Peyer's patch (tissue), 4 donors: ENCODE measurements around the gene FOXE1. TPM values are rescaled to one million over a fixed set of nuclear protein-coding genes. Genes with fewer than 3 reads are reported as not detected.

ENCODE experiments used
- DNase-seq, 3 donors: peaks; one replicate each; pipeline ENCODE4 v3.0.0-alpha.2; 2017 to 2019
- H3K27ac ChIP-seq, 4 donors: fragments of 200-600 bp; sonication (generic); one replicate each; pipeline ENCODE4 v1.5.1; 2016 to 2019
- H3K27me3 ChIP-seq, 2 donors: fragments of 200-600 bp; sonication (generic); one replicate each; pipeline ENCODE4 v1.5.1; 2019
- H3K36me3 ChIP-seq, 3 donors: fragments of 200-600 bp; sonication (generic); one replicate each; pipeline ENCODE4 v1.5.1; 2016 to 2019
- H3K4me1 ChIP-seq, 4 donors: fragments of 200-600 bp; sonication (generic); one replicate each; pipeline ENCODE4 v1.5.1; 2016 to 2019
- H3K4me3 ChIP-seq, 4 donors: fragments of 200-600 bp; sonication (generic); 1 replicate in 3 of 4; 2 replicates in 1 of 4; pipeline ENCODE4 v1.5.1; 2016 to 2019; ENCODE audit warnings: mild to moderate bottlenecking in 1 of 4
- H3K9me3 ChIP-seq, 4 donors: fragments of 200-600 bp; sonication (generic); one replicate each; pipeline ENCODE4 v1.5.1; 2016 to 2019; ENCODE audit warnings: mild to moderate bottlenecking in 1 of 4
- CTCF ChIP-seq, 6 experiments: fragments of 450-650 bp in 4 of 6; fragments of 200-600 bp in 2 of 6; sonication (generic) in 1 of 6; IDR thresholded peaks; one replicate each; pipeline ENCODE4 v1.5.1; 2017 to 2019; ENCODE audit warnings: antibody characterized with exemption in 6 of 6, mild to moderate bottlenecking in 3 of 6, moderate library complexity in 1 of 6
- POLR2A ChIP-seq, 2 donors: fragments of 450-650 bp; IDR thresholded peaks; one replicate each; pipeline ENCODE4 v1.5.1; 2017; ENCODE audit warnings: antibody characterized with exemption in 2 of 2, mild to moderate bottlenecking in 2 of 2, moderate library complexity in 2 of 2
- total RNA-seq, 4 donors: library from RNA; depleted of rRNA; stranded (reverse); fragments of >200 nt; gene quantifications; one replicate each; pipeline ENCODE4 v1.1.0, GENCODE V29; 2016

FOXE1 gene
- total RNA-seq, 4 donors from 2014 or later: not detected

GRCh38 chr9:97842960-97843359, 10.1 kb upstream of the FOXE1 start:
- Histone ChIP-seq H3K4me3 (no peak overlapping the region), H3K27ac (no peak overlapping the region), H3K27me3 (peaks cover 0 to 8% of the 10 kb centered on the region in 2 donors), H3K4me1 (no peaks in the 10 kb centered on the region), H3K36me3 (no peaks in the 10 kb centered on the region), H3K9me3 (no peaks in the 10 kb centered on the region)
- DNase-seq: no peak
- TF ChIP-seq CTCF (IDR thresholded peaks at IDR 0.05): no peak
- TF ChIP-seq POLR2A (IDR thresholded peaks at IDR 0.05): no peak

- DNase-seq: no peak
- TF ChIP-seq POLR2A (IDR thresholded peaks at IDR 0.05) (no peak), CTCF (IDR thresholded peaks at IDR 0.05) (no peak)
- Histone ChIP-seq H3K36me3 (no peaks in the 10 kb centered on the region), H3K27ac (no peak overlapping the region), H3K4me1 (peaks cover 0 to 10% (median 0%) of the 10 kb centered on the region in 4 donors), H3K27me3 (peaks cover 0 to 21% of the 10 kb centered on the region in 2 donors), H3K4me3 (no peak overlapping the region), H3K9me3 (no peaks in the 10 kb centered on the region)
Measured at GRCh38 chr9:97845130-97845529, 7.9 kb upstream of the FOXE1 start.

- Histone ChIP-seq H3K27ac (no peak overlapping the region), H3K4me1 (peaks cover 0 to 10% (median 0%) of the 10 kb centered on the region in 4 donors), H3K27me3 (peaks cover 0 to 26% of the 10 kb centered on the region in 2 donors), H3K36me3 (no peaks in the 10 kb centered on the region), H3K9me3 (no peaks in the 10 kb centered on the region), H3K4me3 (no peak overlapping the region)
- no peak for DNase-seq
- TF ChIP-seq CTCF (IDR thresholded peaks at IDR 0.05) (no peak), POLR2A (IDR thresholded peaks at IDR 0.05) (no peak)
Measured at GRCh38 chr9:97845763-97846162, 7.3 kb upstream of the FOXE1 start.

GRCh38 chr9:97846347-97846746, 6.7 kb upstream of the FOXE1 start:
- Histone ChIP-seq H3K27ac (no peak overlapping the region), H3K4me1 (peaks cover 0 to 10% (median 0%) of the 10 kb centered on the region in 4 donors), H3K4me3 (no peak overlapping the region), H3K9me3 (no peaks in the 10 kb centered on the region), H3K36me3 (no peaks in the 10 kb centered on the region), H3K27me3 (peaks cover 0 to 27% of the 10 kb centered on the region in 2 donors)
- TF ChIP-seq POLR2A (IDR thresholded peaks at IDR 0.05) (no peak), CTCF (IDR thresholded peaks at IDR 0.05) (no peak)
- no peak for DNase-seq

- no peaks in the 10 kb centered on the region for H3K9me3 ChIP-seq
- TF ChIP-seq CTCF (IDR thresholded peaks at IDR 0.05) (no peak), POLR2A (IDR thresholded peaks at IDR 0.05) (no peak)
- H3K27me3 ChIP-seq: peaks cover 0 to 40% of the 10 kb centered on the region in 2 donors
- H3K27ac ChIP-seq: no peak overlapping the region
- H3K36me3 ChIP-seq: no peaks in the 10 kb centered on the region
- H3K4me1 ChIP-seq: peaks cover 0 to 23% (median 0%) of the 10 kb centered on the region in 4 donors
- H3K4me3 ChIP-seq: no peak overlapping the region
- no peak for DNase-seq
Measured at GRCh38 chr9:97847474-97848214, 5.4 kb upstream of the FOXE1 start.
